ENCODE measurements around the gene FOCAD.

FOCAD gene

GRCh38 chr9:20694248-20694647 is 10.2 kb downstream of the FOCAD start:
- TF ChIP-seq, protein P1, sequence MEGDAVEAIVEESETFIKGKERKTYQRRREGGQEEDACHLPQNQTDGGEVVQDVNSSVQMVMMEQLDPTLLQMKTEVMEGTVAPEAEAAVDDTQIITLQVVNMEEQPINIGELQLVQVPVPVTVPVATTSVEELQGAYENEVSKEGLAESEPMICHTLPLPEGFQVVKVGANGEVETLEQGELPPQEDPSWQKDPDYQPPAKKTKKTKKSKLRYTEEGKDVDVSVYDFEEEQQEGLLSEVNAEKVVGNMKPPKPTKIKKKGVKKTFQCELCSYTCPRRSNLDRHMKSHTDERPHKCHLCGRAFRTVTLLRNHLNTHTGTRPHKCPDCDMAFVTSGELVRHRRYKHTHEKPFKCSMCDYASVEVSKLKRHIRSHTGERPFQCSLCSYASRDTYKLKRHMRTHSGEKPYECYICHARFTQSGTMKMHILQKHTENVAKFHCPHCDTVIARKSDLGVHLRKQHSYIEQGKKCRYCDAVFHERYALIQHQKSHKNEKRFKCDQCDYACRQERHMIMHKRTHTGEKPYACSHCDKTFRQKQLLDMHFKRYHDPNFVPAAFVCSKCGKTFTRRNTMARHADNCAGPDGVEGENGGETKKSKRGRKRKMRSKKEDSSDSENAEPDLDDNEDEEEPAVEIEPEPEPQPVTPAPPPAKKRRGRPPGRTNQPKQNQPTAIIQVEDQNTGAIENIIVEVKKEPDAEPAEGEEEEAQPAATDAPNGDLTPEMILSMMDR (conservative IDR thresholded peaks at IDR 0.05; ENCODE audit: low read length), result no peak
- DNase-seq (ENCODE audit: low read depth), result no peak
- no peak overlapping the region for H3K4me3 ChIP-seq (ENCODE audit: low read length)

GRCh38 chr9:20697021-20697719 is 13.1 kb downstream of the FOCAD start:
- no peak overlapping the region for H3K4me3 ChIP-seq (ENCODE audit: low read length)
- TF ChIP-seq, protein P1 (conservative IDR thresholded peaks at IDR 0.05; ENCODE audit: low read length), result no peak
- no peak for DNase-seq (ENCODE audit: low read depth)

- no peak overlapping the region for H3K4me3 ChIP-seq (ENCODE audit: low read length)
- DNase-seq (ENCODE audit: low read depth), result no peak
- TF ChIP-seq, protein P1 (conservative IDR thresholded peaks at IDR 0.05; ENCODE audit: low read length), result no peak
These were observed 14.7 kb downstream of the FOCAD start for GRCh38 chr9:20698782-20699181.

GRCh38 chr9:20701060-20701459 is 17.0 kb downstream of the FOCAD start:
- DNase-seq (ENCODE audit: low read depth), result no peak
- TF ChIP-seq, protein P1 (conservative IDR thresholded peaks at IDR 0.05; ENCODE audit: low read length), result no peak

DNA sequence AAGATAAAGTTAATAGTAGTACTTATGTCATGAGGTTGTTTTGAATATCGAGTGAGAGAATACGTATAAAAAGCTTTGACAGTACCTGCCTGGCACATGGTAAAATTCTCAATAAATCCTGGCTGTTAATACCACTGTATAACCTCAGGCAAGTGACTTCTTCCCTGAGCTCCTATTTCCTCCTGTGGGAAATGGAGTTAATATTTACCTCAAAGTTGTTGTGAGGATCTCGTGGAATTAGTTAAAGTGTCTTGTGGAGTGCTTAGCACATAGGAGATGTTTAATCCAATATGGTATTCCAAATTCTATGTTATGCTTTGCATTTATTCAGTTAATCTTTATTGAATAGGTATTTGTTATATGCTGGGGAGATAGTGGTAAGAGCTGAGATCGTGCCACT is 18.5 kb downstream of the FOCAD start:
- no peak overlapping the region for H3K4me3 ChIP-seq (ENCODE audit: low read length)
- TF ChIP-seq, protein P1 (conservative IDR thresholded peaks at IDR 0.05; ENCODE audit: low read length), result no peak
- DNase-seq (ENCODE audit: low read depth), result no peak

More at GRCh38 chr9:20701060-20701459, 17.0 kb downstream of the FOCAD start:
- no peak overlapping the region for H3K4me3 ChIP-seq (ENCODE audit: low read length)

DNA sequence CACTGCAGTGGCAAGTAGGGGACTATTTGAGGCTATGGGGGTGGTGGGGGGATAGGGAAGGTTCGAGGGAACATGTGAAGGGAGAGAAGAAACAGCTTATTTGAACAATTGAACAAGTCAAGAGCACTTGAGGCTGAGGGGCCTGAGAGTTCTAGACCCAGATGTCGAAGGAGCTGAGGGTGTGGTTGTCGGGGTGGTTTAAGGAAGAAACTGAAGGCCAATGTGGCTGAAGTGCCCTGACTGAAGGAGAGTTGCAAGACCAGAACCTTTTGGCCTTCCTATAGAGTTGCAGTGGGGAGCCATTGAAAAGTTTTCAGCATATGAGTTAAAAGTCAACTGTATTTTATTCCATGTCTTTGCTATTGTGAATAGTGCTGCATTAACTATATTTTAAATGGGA is 19.1 kb downstream of the FOCAD start:
- DNase-seq (ENCODE audit: low read depth), result no peak
- TF ChIP-seq, protein P1 (conservative IDR thresholded peaks at IDR 0.05; ENCODE audit: low read length), result no peak
- no peak overlapping the region for H3K4me3 ChIP-seq (ENCODE audit: low read length)

- no peak overlapping the region for H3K4me3 ChIP-seq (ENCODE audit: low read length)
- DNase-seq (ENCODE audit: low read depth), result no peak
- TF ChIP-seq, protein P1 (conservative IDR thresholded peaks at IDR 0.05; ENCODE audit: low read length), result no peak
These were observed 23.6 kb downstream of the FOCAD start for GRCh38 chr9:20707708-20708107.
